ENCODE measurements around the gene RNF217. TPM values are rescaled to one million over a fixed set of nuclear protein-coding genes. Genes with fewer than 3 reads are reported as not detected.

Gene RNF217
- total RNA-seq, 4 donors from 2014 or later: 26.2 to 32.2 (median 28.8) TPM

- Histone ChIP-seq H3K27me3 (no peaks in the 10 kb centered on the region), H3K27ac (no peak overlapping the region), H3K4me3 (no peak overlapping the region), H3K9me3 (no peaks in the 10 kb centered on the region), H3K4me1 (peaks cover 0 to 17% (median 2%) of the 10 kb centered on the region in 3 donors), H3K36me3 (no peaks in the 10 kb centered on the region)
- no peak for ATAC-seq
- TF ChIP-seq, protein P1, sequence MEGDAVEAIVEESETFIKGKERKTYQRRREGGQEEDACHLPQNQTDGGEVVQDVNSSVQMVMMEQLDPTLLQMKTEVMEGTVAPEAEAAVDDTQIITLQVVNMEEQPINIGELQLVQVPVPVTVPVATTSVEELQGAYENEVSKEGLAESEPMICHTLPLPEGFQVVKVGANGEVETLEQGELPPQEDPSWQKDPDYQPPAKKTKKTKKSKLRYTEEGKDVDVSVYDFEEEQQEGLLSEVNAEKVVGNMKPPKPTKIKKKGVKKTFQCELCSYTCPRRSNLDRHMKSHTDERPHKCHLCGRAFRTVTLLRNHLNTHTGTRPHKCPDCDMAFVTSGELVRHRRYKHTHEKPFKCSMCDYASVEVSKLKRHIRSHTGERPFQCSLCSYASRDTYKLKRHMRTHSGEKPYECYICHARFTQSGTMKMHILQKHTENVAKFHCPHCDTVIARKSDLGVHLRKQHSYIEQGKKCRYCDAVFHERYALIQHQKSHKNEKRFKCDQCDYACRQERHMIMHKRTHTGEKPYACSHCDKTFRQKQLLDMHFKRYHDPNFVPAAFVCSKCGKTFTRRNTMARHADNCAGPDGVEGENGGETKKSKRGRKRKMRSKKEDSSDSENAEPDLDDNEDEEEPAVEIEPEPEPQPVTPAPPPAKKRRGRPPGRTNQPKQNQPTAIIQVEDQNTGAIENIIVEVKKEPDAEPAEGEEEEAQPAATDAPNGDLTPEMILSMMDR (IDR thresholded peaks at IDR 0.05): no peak
- TF ChIP-seq POLR2AphosphoS5 (IDR thresholded peaks at IDR 0.05) (no peak), EP300 (IDR thresholded peaks at IDR 0.05) (no peak), POLR2A (IDR thresholded peaks at IDR 0.05) (no peak)
- WGBS, 2 donors (ENCODE audit: low coverage in 1 of 2): 85 to 92% methylated on average over 2 of the region's 2 CpGs
Observed at GRCh38 chr6:125013938-125014660, 51.9 kb downstream of the RNF217 start.

DNA sequence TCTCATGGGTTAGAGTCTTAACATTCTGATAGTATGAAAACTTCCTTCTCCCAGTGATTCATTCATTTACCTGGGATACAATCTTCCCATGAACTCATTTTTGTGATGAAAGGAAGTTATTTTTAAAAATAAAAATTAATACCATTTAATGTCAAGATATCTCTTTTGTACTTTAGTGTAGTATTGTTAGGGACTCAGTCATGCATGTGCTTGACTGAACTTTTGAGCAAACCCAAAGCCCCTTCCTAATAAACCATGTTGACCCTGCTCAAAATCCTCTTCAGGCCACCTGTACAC, 52.4 kb downstream of the RNF217 start:
- ATAC-seq: no peak
- TF ChIP-seq EP300 (IDR thresholded peaks at IDR 0.05): no peak
- Histone ChIP-seq H3K36me3 (no peaks in the 10 kb centered on the region), H3K4me1 (peaks cover 0 to 12% (median 0%) of the 10 kb centered on the region in 3 donors), H3K27me3 (no peaks in the 10 kb centered on the region), H3K4me3 (no peak overlapping the region), H3K27ac (no peak overlapping the region), H3K9me3 (no peaks in the 10 kb centered on the region)

GRCh38 chr6:125015152-125015551, 52.9 kb downstream of the RNF217 start:
- ATAC-seq: no peak
- TF ChIP-seq POLR2A (IDR thresholded peaks at IDR 0.05) (no peak), POLR2AphosphoS5 (IDR thresholded peaks at IDR 0.05) (no peak), EP300 (IDR thresholded peaks at IDR 0.05) (no peak)
- TF ChIP-seq, protein P1 (IDR thresholded peaks at IDR 0.05): no peak
- no peak overlapping the region for H3K27ac ChIP-seq

DNA sequence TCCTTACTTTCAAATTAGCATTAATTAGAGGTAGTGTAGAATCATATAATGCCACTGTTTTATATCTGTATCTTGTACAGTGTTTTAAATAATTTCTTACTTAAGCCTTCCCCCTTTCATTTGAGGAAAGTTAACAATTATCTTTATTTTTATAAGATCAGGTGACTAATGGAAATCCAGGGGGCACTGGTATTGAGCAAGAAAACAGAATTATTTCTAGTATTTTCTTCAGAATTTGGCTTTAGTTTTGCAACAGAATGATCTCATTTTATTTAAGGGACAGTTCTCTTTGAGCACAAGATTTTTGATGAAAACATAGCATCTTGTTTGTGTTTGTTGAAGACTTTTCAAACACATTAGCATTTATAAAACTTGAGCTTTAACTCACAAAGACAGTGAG, 55.9 kb downstream of the RNF217 start:
- no peak for TF ChIP-seq POLR2AphosphoS5 (IDR thresholded peaks at IDR 0.05)
- no peak for TF ChIP-seq EP300 (IDR thresholded peaks at IDR 0.05)
- TF ChIP-seq, protein P1 (IDR thresholded peaks at IDR 0.05): no peak
- TF ChIP-seq POLR2A (IDR thresholded peaks at IDR 0.05): no peak
- Histone ChIP-seq H3K36me3 (no peaks in the 10 kb centered on the region), H3K27me3 (no peaks in the 10 kb centered on the region), H3K4me1 (peaks cover 0 to 11% (median 6%) of the 10 kb centered on the region in 3 donors), H3K9me3 (no peaks in the 10 kb centered on the region), H3K4me3 (no peak overlapping the region), H3K27ac (no peak overlapping the region)
- no peak for ATAC-seq

More at GRCh38 chr6:125015152-125015551, 52.9 kb downstream of the RNF217 start:
- no peaks in the 10 kb centered on the region for H3K9me3 ChIP-seq
- H3K36me3 ChIP-seq: no peaks in the 10 kb centered on the region
- 96 to 97% methylated on average over 4 of the region's 4 CpGs for WGBS, 2 donors (ENCODE audit: low coverage in 1 of 2)
- H3K4me3 ChIP-seq: no peak overlapping the region
- H3K27me3 ChIP-seq: no peaks in the 10 kb centered on the region
- peaks cover 0 to 6% (median 0%) of the 10 kb centered on the region in 3 donors for H3K4me1 ChIP-seq

- Histone ChIP-seq H3K36me3 (no peaks in the 10 kb centered on the region), H3K9me3 (no peaks in the 10 kb centered on the region), H3K27me3 (no peaks in the 10 kb centered on the region), H3K27ac (no peak overlapping the region), H3K4me3 (no peak overlapping the region), H3K4me1 (peaks cover 0 to 11% (median 6%) of the 10 kb centered on the region in 3 donors)
- ATAC-seq: no peak
- TF ChIP-seq POLR2AphosphoS5 (IDR thresholded peaks at IDR 0.05) (no peak), EP300 (IDR thresholded peaks at IDR 0.05) (no peak), POLR2A (IDR thresholded peaks at IDR 0.05) (no peak)
- TF ChIP-seq, protein P1 (IDR thresholded peaks at IDR 0.05): no peak
- WGBS, 2 donors (ENCODE audit: low coverage in 1 of 2): 93 to 100% methylated on average over 2 of the region's 2 CpGs
Observed at GRCh38 chr6:125019281-125019680, 57.0 kb downstream of the RNF217 start.
